Mononuclear cell (primary cell): Measurements from ENCODE around the gene CDHR5. TPM values are rescaled to one million over a fixed set of nuclear protein-coding genes. Genes with fewer than 3 reads are reported as not detected.

Experiments
- H3K27me3 ChIP-seq: 2 replicates; pipeline ENCODE4 v1.6.0; 2011; ENCODE audit warnings: low read length, control low read depth; ENCODE audit not compliant: insufficient read depth
- H3K4me1 ChIP-seq: 2 replicates; pipeline ENCODE4 v1.5.1; 2011; ENCODE audit warnings: mild to moderate bottlenecking, low read length, control low read depth; ENCODE audit not compliant: insufficient read depth
- H3K4me3 ChIP-seq: 2 replicates; pipeline ENCODE4 v1.5.1; 2011; ENCODE audit warnings: mild to moderate bottlenecking, low read length, moderate library complexity
- H3K9me3 ChIP-seq: 2 replicates; pipeline ENCODE4 v1.5.1; 2011; ENCODE audit warnings: low read depth, mild to moderate bottlenecking, control low read depth, low read length
- total RNA-seq: library from RNA; depleted of rRNA; stranded (reverse); fragments of >200 nt; gene quantifications from one replicate; pipeline ENCODE4 v1.2.3, GENCODE V29; 2012

The CDHR5 gene
- total RNA-seq, 1 donor = 0.10 TPM

DNA sequence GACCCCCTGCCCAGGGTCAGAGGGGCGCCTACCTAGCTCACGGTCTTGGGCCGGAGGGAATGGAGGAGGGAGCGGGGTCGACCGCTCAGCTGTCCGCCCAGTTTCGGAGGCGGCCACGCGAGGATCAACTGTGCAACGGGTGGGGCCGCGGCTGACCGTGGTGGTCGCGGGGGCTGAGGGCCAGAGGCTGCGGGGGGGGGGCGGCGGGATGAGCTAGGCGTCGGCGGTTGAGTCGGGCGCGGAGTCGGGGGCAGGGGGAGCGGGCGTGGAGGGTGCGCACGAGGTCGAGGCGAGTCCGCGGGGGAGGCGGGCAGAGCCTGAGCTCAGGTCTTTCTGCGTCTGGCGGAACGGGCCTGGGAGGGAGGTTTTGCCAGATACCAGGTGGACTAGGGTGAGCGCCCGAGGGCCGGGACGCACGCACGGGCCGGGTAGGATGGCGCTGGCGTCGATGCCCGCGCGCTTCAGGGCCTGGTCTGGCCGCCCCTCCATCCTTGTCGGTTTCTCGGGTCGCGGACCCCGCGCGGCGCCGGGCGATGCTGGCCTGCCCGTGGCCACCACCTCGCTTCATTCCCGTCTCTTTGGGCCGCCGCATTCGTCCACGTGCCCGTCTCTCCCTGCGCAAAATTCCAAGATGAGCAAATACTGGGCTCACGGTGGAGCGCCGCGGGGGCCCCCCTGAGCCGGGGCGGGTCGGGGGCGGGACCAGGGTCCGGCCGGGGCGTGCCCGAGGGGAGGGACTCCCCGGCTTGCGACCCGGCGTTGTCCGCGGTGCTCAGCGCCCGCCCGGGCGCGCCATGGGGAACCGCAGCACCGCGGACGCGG lies 12.0 kb upstream of the CDHR5 start, which contains the start of gene DRD4:
Gene DRD4 (plus strand): TSS at position 759 of the 822 bp plus-strand sequence. CDS start 36 bp downstream, at position 795.
- Histone ChIP-seq H3K4me1 (peaks cover 11% of the 10 kb centered on the region), H3K27me3 (peaks cover 24% of the 10 kb centered on the region), H3K4me3 (no peak within 1 kb of the TSS), H3K9me3 (no peaks in the 10 kb centered on the region)

DNA sequence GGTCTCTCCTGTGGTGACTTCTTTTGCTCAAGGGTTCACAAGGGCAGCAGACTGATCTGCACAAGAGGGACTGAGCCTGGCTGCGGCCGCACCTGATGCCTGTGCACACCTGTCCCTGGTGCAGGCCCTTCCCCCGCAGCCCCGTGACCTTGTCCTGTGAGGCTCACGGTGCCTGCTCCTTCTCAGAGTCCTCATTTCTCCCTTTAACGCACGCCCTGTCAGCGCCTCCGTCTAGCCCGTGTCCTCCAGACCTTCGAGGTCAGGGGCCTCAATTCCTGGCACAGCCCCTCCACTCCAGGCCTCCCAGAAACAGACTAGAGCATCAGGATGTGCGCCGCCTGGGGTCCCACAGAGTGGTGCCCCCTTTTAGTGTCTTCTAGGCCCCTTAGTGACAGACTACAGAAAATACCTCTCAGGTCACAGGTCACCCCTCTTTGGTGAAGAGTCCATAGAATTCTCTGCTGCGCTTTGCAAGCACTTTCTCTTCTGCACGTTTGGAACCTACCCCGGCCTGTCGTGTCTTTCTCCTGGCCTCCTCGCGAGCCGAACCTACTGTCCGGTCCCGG lies 11.3 kb upstream of the CDHR5 start:
- Histone ChIP-seq H3K27me3 (peaks cover 24% of the 10 kb centered on the region), H3K4me3 (no peak overlapping the region), H3K4me1 (peaks cover 9% of the 10 kb centered on the region), H3K9me3 (no peaks in the 10 kb centered on the region)

DNA sequence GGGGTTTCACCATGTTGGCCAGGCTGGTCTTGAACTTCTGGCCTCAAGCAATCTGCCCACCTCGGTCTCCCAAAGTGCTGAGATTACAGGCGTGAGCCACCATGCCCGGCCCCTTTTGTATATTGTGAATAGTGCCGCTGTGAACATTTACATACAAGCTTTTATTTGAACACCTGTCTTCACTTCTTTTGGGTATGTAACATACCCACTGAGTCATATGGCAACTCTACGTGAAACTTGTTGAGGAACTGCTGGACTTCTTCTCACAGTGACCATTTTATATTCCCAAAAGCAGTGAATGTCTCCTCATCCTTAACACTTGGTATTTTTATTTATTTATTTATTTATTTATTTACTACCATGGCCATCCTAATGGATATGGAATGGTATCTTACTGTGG lies 6.1 kb upstream of the CDHR5 start:
- H3K9me3 ChIP-seq = no peaks in the 10 kb centered on the region
- H3K4me1 ChIP-seq = peaks cover 10% of the 10 kb centered on the region
- H3K27me3 ChIP-seq = peaks cover 4% of the 10 kb centered on the region
- H3K4me3 ChIP-seq = no peak overlapping the region

DNA sequence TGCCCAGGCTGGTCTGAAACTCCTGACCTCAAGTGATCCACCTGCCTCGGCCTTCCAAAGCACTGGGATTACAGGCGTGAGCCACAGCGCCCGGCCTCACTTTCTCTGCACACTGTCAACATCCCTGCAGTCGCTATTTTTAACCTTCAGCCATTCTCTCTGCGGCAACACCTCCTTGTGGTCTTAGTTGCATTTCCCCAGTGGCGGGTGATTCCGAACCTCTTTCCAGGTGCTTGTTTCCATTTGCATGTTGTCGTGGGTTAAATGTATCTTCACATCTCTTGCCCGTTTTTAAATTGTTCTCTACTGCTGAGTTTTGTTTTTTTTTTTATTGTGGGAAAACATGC lies 4.5 kb upstream of the CDHR5 start:
- Histone ChIP-seq H3K4me3 (no peak overlapping the region), H3K9me3 (no peaks in the 10 kb centered on the region), H3K4me1 (peaks cover 10% of the 10 kb centered on the region), H3K27me3 (peaks cover 4% of the 10 kb centered on the region)

DNA sequence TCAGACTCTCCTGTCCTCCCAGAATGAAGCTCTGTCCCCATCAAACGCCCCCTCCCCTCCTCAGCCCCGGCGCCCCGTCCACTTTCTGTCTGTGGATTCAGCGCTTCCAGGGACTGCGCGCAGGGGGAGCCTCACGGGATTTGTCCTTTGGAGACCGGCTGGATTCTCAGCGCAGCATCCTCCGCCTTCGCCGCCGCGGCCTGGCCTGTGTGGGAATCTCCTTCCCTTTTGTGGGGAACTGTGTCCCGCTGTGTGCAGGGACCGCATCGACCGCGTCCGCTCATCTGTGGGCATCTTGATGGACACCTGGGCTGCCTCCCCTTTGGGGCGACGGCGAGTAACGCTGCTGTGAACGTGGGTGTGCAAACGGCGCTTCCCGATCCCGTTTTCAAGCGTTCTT lies 3.3 kb upstream of the CDHR5 start:
- Histone ChIP-seq H3K27me3 (peaks cover 4% of the 10 kb centered on the region), H3K4me3 (no peak overlapping the region), H3K4me1 (peaks cover 10% of the 10 kb centered on the region), H3K9me3 (no peaks in the 10 kb centered on the region)

DNA sequence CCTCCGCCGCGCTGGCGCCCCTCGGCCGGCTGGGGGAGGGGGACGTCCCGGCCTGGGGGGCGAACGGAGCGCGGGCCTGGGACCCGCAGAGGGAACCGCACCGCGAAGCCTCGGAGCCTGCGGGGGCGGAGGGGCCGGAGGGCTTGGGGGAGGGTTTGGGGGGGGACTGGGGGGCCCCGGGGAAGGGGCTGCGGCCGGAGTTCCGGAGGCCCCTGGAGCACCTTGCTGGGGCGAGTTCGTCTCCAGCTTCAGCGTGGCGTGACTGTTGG lies 2.5 kb upstream of the CDHR5 start:
- peaks cover 4% of the 10 kb centered on the region for H3K27me3 ChIP-seq
- H3K4me1 ChIP-seq = peaks cover 10% of the 10 kb centered on the region
- no peaks in the 10 kb centered on the region for H3K9me3 ChIP-seq

DNA sequence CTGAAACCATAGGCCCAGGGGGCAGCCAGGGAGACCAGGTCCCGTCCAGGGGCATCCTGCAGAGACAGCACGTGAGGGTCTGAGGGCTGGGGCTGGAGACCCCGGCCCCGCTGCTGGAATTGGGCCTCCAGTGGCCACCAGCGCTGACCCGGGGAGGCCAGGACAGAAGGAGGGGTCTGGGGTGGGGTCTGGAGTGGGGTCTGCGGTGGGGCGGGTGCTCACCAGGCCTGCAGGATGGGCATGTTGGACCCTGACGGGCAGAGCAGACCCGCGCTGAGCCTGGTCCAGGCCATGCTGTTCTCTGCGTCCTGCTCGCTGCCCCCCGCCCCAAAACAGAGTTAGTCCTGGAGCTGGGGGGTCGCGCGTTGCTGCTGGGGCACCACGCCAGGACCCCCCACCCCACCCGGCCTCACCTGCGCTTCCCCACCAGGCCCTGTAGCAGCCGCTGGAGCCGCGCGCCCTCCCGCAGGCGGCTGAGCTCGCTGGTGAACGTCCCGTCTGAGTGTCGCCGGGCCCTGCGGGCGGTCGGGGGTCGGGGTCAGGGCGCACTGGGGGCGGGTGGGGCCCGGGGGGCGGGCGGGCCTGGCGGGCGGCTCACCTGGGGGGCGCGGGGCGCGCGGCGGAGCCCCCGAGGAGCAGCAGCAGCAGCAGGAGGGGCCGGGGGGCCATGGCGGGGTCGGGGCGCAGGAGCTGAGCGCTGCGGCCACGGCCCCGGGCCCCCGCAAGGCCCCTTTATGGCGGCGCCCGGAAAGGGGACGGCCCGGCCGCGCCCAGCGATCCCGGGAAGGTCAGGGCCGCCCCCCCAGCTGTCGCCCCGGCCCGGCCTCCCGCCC lies 1.9 kb upstream of the CDHR5 start, which contains the start of gene SCT:
Gene SCT (minus strand): TSS at position 707 of the 833 bp plus-strand sequence. CDS start 38 bp downstream, at position 669.
- Histone ChIP-seq H3K27me3 (peaks cover 4% of the 10 kb centered on the region), H3K4me3 (no peak within 1 kb of the TSS), H3K4me1 (peaks cover 10% of the 10 kb centered on the region), H3K9me3 (no peaks in the 10 kb centered on the region)

More for the DNA sequence above, 2.5 kb upstream of the CDHR5 start:
- H3K4me3 ChIP-seq = no peak overlapping the region

DNA sequence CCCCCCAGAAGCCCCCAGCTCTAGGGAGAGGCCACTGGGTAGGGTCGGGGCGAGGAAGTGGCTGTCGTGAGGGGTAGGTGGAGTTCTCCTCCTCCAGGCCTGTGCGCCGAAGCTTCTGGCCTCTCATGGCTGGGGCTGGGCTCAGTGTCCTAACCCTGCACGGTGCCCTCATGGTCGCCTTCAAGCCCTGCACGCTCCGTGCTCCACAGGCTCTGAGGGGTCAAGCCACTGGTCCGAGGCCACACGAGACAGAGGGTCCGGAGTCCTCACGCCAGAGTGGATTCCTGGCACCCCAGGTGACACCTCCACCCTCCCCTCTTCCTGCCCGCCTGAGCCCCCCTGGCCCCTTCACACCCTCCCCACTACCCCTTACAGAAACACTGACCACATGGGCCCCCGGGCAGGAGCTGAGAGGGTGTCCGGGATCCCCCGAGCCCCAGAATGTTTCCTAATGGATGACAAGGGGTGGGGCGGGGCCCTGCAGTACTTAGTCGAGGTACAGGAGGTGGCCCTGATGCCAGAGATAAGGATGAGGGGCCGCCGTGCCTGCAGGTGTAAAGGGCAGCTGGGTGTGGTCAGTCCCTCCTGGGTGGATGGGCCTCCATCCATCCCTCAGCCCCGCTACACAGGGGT lies 997 bp upstream of the CDHR5 start:
- Histone ChIP-seq H3K4me3 (no peak overlapping the region), H3K4me1 (peaks cover 10% of the 10 kb centered on the region), H3K9me3 (no peaks in the 10 kb centered on the region), H3K27me3 (peaks cover 4% of the 10 kb centered on the region)

DNA sequence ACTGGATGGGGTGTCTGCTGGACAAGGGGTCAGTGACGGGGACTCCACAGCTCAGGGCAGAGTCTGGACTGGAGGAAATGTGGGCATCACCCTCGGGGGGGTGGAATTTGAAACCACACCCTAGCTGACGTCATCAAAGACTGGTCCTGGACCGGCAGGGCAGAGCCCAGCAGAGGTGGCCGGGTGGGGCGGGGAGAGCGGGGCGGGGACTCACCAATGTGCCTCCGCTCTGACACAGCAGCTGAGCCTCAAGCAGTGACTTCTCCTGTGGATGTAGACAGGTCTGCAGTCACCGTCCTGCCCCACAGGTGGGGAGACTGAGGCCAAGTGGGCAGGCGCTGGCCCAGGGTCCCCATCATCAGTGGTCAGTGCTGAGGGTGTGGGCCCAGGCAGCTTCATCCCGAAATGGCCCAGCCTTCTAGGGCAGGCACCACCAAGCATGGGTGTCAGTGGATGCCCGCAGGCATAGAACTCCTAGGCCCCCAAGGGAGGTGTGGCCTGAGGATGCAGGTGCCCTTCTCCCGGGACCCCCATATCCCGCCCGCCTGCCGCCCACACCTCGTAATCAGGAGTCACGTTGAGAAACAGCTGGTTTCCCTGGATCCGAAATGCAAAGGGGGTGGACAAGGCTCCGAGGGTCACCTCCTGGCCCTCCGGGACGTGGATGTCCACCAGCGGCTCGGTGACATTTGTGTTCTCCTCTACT lies 603 bp downstream of the CDHR5 start:
- Histone ChIP-seq H3K4me3 (no peak overlapping the region), H3K4me1 (peaks cover 7% of the 10 kb centered on the region), H3K9me3 (no peaks in the 10 kb centered on the region), H3K27me3 (peaks cover 4% of the 10 kb centered on the region)

DNA sequence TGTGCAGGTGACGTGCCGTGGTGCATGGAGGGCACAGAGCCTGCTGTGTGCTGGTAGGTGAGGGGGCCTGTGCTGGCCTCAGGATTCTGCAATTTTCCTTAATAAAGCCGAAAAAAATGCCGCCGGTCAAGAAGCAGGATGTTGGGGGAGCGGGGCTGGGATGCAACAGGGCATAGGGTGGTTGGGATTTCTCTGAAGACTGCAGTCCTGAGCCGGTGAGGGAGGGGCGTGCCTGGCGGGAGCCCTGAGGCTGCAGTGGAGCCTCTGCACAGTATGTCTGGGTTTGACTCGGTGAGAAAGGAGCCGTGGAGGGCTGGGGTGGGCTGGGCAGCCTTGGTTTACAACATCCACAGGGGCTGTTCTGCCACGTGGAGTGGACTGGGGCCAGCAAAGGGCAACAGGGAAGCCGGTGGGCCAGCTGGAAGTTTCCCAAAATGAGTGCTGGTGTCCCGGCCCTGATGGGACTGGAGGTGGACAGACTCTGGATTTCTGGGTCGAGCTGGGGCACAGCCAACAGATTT lies 1.3 kb downstream of the CDHR5 start:
- H3K4me1 ChIP-seq = no peaks in the 10 kb centered on the region

DNA sequence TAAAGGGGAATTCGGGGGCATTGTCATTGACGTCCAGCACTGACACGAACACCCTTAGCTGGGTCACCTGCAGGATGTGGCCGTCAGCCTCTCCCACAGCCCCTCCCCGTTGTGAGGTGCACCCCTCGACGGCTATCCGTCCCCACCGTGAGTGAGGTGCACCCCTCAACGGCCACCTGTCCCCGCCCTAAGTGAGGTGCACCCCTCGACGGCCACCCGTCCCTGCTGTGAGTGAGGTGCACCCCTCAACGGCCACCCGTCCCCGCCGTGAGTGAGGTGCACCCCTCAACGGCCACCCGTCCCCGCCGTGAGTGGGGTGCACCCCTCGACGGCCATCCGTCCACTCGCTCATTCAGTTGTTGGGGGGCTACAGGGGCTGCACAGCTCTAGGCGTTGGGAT lies 2.9 kb downstream of the CDHR5 start:
- Histone ChIP-seq H3K4me3 (no peak overlapping the region), H3K27me3 (no peaks in the 10 kb centered on the region), H3K9me3 (no peaks in the 10 kb centered on the region), H3K4me1 (peaks cover 4% of the 10 kb centered on the region)

More for the DNA sequence above, 1.3 kb downstream of the CDHR5 start:
- Histone ChIP-seq H3K4me3 (no peak overlapping the region), H3K9me3 (no peaks in the 10 kb centered on the region), H3K27me3 (peaks cover 4% of the 10 kb centered on the region)

DNA sequence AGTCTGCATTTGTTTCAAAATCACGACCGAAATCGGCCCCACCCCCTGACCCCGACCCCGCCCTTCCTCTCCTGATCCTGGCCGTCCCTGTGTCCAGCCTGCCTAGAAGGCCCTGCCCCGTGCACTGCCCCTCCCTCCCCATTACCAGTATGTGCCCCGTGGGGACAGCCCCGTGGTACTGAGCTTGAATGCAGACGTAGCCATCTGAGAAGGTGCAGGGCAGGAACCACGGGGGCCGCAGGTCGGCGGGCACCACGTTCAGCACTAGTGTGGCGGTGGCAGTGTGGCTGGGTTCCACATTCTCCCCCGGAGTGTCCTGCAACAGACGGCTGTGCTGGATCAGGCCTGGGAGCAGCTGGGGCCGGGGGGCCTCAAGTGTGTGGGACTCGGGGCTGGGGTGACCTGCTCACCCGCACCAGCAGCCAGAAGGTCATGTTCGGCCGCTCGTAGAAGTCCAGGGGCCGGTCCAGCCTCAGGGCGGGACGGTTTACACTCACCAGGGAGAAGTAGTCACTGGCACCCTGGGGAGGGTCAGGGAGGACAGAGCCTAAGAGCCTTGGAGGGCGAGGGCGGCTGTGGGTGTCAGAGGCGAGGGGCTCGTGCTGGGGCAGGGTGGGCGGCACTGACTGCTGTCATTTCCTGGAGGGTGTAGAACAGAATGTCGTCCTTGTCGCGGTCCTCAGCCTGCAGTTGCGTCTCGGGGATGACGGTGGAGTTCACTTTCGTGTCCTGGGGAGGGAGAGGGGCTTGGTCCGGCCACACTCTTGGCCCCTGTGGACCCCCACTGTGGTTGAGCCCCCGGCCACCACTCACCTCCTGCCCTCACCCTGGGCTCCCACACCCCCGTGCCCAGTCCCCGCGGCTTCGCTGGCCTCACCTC lies 3.6 kb downstream of the CDHR5 start:
- Histone ChIP-seq H3K27me3 (no peaks in the 10 kb centered on the region), H3K4me1 (peaks cover 10% of the 10 kb centered on the region), H3K9me3 (no peaks in the 10 kb centered on the region), H3K4me3 (no peak overlapping the region)

DNA sequence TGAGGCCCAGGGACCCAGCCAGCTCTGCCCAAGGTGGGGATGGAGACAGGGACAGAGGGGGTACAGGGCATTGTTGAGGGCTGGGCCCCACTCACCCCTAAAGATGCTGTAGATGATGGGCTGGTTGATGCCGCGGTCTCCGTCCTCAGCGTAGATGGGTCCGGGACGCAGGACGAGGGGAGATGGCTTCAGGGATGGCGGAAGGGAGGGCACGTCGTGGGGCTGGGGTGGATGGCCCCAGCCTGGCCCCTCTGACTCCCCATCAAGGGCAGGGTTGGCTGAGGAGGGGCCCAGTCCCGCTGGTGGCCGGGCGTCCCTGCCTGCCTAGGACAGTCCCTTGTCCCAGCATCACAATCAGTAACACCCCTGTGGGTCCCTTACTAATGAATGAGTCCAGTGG lies 4.6 kb downstream of the CDHR5 start:
- H3K27me3 ChIP-seq = no peaks in the 10 kb centered on the region
- H3K4me3 ChIP-seq = no peak overlapping the region
- H3K4me1 ChIP-seq = peaks cover 13% of the 10 kb centered on the region
- no peaks in the 10 kb centered on the region for H3K9me3 ChIP-seq
